Adrenal gland (tissue), 5 donors: ENCODE data around the gene FGL2.

ENCODE experiments used
- CTCF ChIP-seq, 6 experiments: fragments of 450-650 bp in 4 of 6; fragments of 200-600 bp in 2 of 6; sonication (generic) in 1 of 6; IDR thresholded peaks; 1 replicate in 5 of 6; 2 replicates in 1 of 6; pipeline versions ENCODE4 v1.5.1 to v1.8.0; 2016 to 2021; ENCODE audit warnings: antibody characterized with exemption in 6 of 6, mild to moderate bottlenecking in 2 of 6, moderate library complexity in 1 of 6
- POLR2A ChIP-seq, 2 donors: fragments of 450-650 bp; IDR thresholded peaks; one replicate each; pipeline ENCODE4 v1.6.1; 2017; ENCODE audit warnings: antibody characterized with exemption in 2 of 2, mild to moderate bottlenecking in 2 of 2, moderate library complexity in 1 of 2
- donor health status: DM: no; HTN: no; CAD: no.

- TF ChIP-seq POLR2A (IDR thresholded peaks at IDR 0.05) (no peak), CTCF (IDR thresholded peaks at IDR 0.05) (no peak)
These were observed 2.5 kb downstream of the FGL2 start for GRCh38 chr7:77197141-77197540.
